Skeletal muscle tissue (tissue), 4 donors: ENCODE results near the gene WDR13. TPM values are rescaled to one million over a fixed set of nuclear protein-coding genes. Genes with fewer than 3 reads are reported as not detected.

ENCODE experiments used
- H3K27ac ChIP-seq: one replicate; pipeline ENCODE4 v1.7.0; 2013; ENCODE audit warnings: mild to moderate bottlenecking, low read depth, low read length, inconsistent platforms
- H3K27me3 ChIP-seq, 3 donors: one replicate each; pipeline ENCODE4 v1.7.0; 2013; ENCODE audit warnings: low read length in 3 of 3; ENCODE audit not compliant: control insufficient read depth in 3 of 3, insufficient read depth in 3 of 3
- H3K36me3 ChIP-seq, 3 donors: one replicate each; pipeline ENCODE4 v1.7.0; 2013; ENCODE audit warnings: low read length in 3 of 3; ENCODE audit not compliant: control insufficient read depth in 3 of 3, insufficient read depth in 3 of 3
- H3K4me1 ChIP-seq, 3 donors: one replicate each; pipeline ENCODE4 v1.7.0; 2013; ENCODE audit warnings: low read length in 3 of 3, mild to moderate bottlenecking in 3 of 3; ENCODE audit not compliant: control insufficient read depth in 3 of 3, insufficient read depth in 3 of 3
- H3K4me3 ChIP-seq, 3 donors: one replicate each; pipeline ENCODE4 v1.7.0; 2013; ENCODE audit warnings: low read length in 3 of 3
- H3K9ac ChIP-seq, 3 donors: one replicate each; pipeline ENCODE4 v1.7.0; 2013; ENCODE audit warnings: low read length in 3 of 3, mild to moderate bottlenecking in 3 of 3, moderate library complexity in 2 of 3, low read depth in 1 of 3
- H3K9me3 ChIP-seq, 3 donors: one replicate each; pipeline ENCODE4 v1.7.0; 2013; ENCODE audit warnings: low read length in 3 of 3; ENCODE audit not compliant: control insufficient read depth in 3 of 3
- total RNA-seq: library from RNA; depleted of rRNA; stranded (reverse); fragments of >200 nt; gene quantifications from one replicate; pipeline ENCODE4 v1.2.3, GENCODE V29; 2014
- donor health status: Osteomylitis.

Gene WDR13
- total RNA-seq, 1 donor from 2014 or later = 50.6 TPM

- H3K4me3 ChIP-seq = no peak overlapping the region
- H3K36me3 ChIP-seq = no peaks in the 10 kb centered on the region
- H3K27ac ChIP-seq = no peak overlapping the region
- no peaks in the 10 kb centered on the region for H3K9me3 ChIP-seq
- H3K4me1 ChIP-seq = peaks cover 0 to 4% (median 0%) of the 10 kb centered on the region in 3 donors
- no peak overlapping the region for H3K9ac ChIP-seq
- peaks cover 0 to 9% (median 0%) of the 10 kb centered on the region in 3 donors for H3K27me3 ChIP-seq
These were observed 16.3 kb downstream of the WDR13 start for GRCh38 chrX:48613502-48614160.

- no peak overlapping the region for H3K9ac ChIP-seq
- H3K27ac ChIP-seq = no peak overlapping the region
- H3K9me3 ChIP-seq = no peaks in the 10 kb centered on the region
- H3K4me1 ChIP-seq = peaks cover 0 to 4% (median 0%) of the 10 kb centered on the region in 3 donors
- H3K27me3 ChIP-seq = peaks cover 0 to 9% (median 0%) of the 10 kb centered on the region in 3 donors
- no peaks in the 10 kb centered on the region for H3K36me3 ChIP-seq
- H3K4me3 ChIP-seq = no peak overlapping the region
These were observed 19.3 kb downstream of the WDR13 start for GRCh38 chrX:48616576-48616975.

GRCh38 chrX:48617542-48618340 is 20.4 kb downstream of the WDR13 start:
- Histone ChIP-seq H3K27me3 (peaks cover 0 to 9% (median 0%) of the 10 kb centered on the region in 3 donors), H3K4me1 (peaks cover 0 to 4% (median 0%) of the 10 kb centered on the region in 3 donors), H3K4me3 (no peak overlapping the region), H3K9ac (no peak overlapping the region), H3K36me3 (no peaks in the 10 kb centered on the region), H3K9me3 (no peaks in the 10 kb centered on the region), H3K27ac (no peak overlapping the region)

- Histone ChIP-seq H3K36me3 (no peaks in the 10 kb centered on the region), H3K4me3 (no peak overlapping the region), H3K4me1 (peaks cover 0 to 3% (median 1%) of the 10 kb centered on the region in 3 donors), H3K27me3 (no peaks in the 10 kb centered on the region), H3K9me3 (no peaks in the 10 kb centered on the region), H3K9ac (no peak overlapping the region), H3K27ac (no peak overlapping the region)
These were observed 29.4 kb downstream of the WDR13 start for GRCh38 chrX:48626401-48627298.

- H3K4me1 ChIP-seq = peaks cover 0 to 8% (median 3%) of the 10 kb centered on the region in 3 donors
- H3K36me3 ChIP-seq = no peaks in the 10 kb centered on the region
- H3K4me3 ChIP-seq = peak overlapping the region in 2 of 3 donors; percentile 17 to 30
- H3K9ac ChIP-seq = peak overlapping the region in 1 of 3 donors; percentile 25
- H3K27me3 ChIP-seq = no peaks in the 10 kb centered on the region
- H3K27ac ChIP-seq = no peak overlapping the region
- H3K9me3 ChIP-seq = no peaks in the 10 kb centered on the region
These were observed 34.2 kb downstream of the WDR13 start for GRCh38 chrX:48631376-48632090.

GRCh38 chrX:48632207-48632606 is 34.9 kb downstream of the WDR13 start:
- H3K4me3 ChIP-seq = no peak overlapping the region
- H3K27ac ChIP-seq = no peak overlapping the region
- H3K36me3 ChIP-seq = no peaks in the 10 kb centered on the region
- no peak overlapping the region for H3K9ac ChIP-seq
- H3K4me1 ChIP-seq = peaks cover 0 to 8% (median 3%) of the 10 kb centered on the region in 3 donors
- H3K9me3 ChIP-seq = no peaks in the 10 kb centered on the region
- H3K27me3 ChIP-seq = no peaks in the 10 kb centered on the region

GRCh38 chrX:48636301-48636700 is 39.0 kb downstream of the WDR13 start:
- Histone ChIP-seq H3K9me3 (no peaks in the 10 kb centered on the region), H3K27me3 (no peaks in the 10 kb centered on the region), H3K4me1 (peaks cover 0 to 8% (median 3%) of the 10 kb centered on the region in 3 donors), H3K27ac (no peak overlapping the region), H3K36me3 (no peaks in the 10 kb centered on the region), H3K9ac (no peak overlapping the region), H3K4me3 (no peak overlapping the region)

GRCh38 chrX:48636776-48637175 is 39.5 kb downstream of the WDR13 start:
- H3K9ac ChIP-seq = no peak overlapping the region
- H3K36me3 ChIP-seq = no peaks in the 10 kb centered on the region
- H3K27me3 ChIP-seq = no peaks in the 10 kb centered on the region
- no peak overlapping the region for H3K4me3 ChIP-seq
- no peak overlapping the region for H3K27ac ChIP-seq
- peaks cover 0 to 4% (median under 1%) of the 10 kb centered on the region in 3 donors for H3K4me1 ChIP-seq
- no peaks in the 10 kb centered on the region for H3K9me3 ChIP-seq

- Histone ChIP-seq H3K9ac (no peak overlapping the region), H3K9me3 (no peaks in the 10 kb centered on the region)
These were observed 48.4 kb downstream of the WDR13 start for GRCh38 chrX:48645669-48646068.

More at GRCh38 chrX:48645669-48646068, 48.4 kb downstream of the WDR13 start:
- Histone ChIP-seq H3K36me3 (no peaks in the 10 kb centered on the region), H3K4me3 (no peak overlapping the region), H3K27ac (no peak overlapping the region), H3K27me3 (no peaks in the 10 kb centered on the region), H3K4me1 (peaks cover 0 to 4% (median 3%) of the 10 kb centered on the region in 3 donors)
